ENCODE data around the gene DEPDC5.

DEPDC5 gene

DNA sequence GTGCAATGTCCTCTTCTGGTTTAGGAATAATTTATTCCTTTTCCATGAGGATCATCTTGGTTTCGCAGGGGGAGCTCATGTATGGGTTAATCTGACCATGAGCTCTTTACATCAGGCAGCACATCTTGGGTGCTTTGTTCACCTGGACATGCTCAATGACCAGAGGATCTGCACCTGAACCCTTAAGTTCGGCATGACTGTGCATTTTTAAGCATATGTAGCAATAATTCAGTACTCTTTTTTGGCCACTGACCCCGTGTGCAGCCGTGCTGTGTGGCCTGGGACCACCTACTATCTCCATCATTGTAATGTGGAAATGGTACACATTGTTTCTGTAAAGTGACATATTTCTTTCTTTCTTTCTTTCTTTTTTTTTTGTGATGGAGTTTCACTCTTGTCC lies 62.9 kb downstream of the DEPDC5 start:
- DNase-seq = no peak

DNA sequence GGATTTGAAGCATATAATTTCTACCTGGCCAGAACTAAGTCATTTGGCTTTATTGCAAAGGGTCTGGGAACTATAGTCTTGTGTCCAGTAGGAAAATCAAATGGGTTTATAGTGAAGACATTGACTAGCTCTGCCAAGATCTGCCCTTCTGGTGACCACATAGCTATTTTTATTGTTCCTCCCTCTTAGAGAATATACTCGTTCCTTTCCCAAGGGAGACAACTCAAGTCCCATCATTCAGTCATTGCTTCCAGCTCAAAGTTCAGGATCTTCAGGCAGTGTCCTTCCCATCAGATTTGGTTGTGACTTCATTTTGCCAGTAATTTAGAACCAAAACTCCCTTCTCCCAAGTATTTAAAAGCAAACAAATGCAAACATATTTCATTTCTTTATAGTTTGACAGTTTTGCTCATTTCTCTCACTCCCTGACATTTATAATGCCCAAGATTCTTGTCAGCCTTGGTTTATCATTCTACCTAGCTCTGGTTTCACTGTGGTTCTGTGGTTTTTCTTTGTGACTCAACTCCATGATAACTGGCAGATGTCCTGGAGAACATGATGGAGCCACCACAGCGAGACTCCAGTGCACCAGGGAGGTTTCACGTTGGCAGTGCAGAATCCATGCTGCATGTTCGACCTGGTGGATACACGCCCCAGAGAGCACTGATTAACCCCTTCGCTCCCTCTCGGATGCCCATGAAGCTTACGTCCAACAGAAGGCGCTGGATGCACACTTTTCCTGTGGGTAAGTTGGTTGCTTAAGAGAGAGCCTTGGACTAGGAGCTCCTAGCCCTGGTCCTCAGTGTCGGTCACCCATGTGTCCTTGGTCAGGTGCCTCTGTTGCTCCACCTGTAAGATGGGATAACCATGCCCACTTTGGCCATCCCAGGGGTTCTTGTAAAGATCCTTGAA lies 64.9 kb downstream of the DEPDC5 start:
- no peak for DNase-seq

- DNase-seq = no peak
Measured at GRCh38 chr22:31820655-31821054, 66.8 kb downstream of the DEPDC5 start.

- DNase-seq = no peak
Measured at GRCh38 chr22:31821572-31821971, 67.8 kb downstream of the DEPDC5 start.

DNA sequence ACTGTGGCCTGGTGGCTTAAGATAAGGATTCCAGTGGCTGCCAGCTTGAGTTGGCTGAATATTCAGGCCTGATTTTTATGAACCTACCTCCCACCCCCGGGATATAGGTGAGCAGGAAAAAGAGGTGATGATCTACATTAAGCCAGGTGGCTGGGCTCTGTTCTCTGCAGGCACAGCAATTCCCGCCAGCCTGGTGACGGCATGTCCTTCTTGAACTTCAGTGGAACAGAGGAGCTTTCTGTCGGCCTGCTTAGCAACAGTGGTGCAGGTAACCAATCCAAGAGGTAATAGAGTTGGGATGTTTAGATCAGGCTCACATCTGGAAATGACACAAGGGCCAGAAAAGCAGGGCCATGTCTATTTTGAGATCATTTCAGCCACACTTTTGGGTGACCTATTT lies 68.7 kb downstream of the DEPDC5 start:
- no peak for DNase-seq

- no peak for DNase-seq
Measured at GRCh38 chr22:31825513-31825912, 71.7 kb downstream of the DEPDC5 start.

DNA sequence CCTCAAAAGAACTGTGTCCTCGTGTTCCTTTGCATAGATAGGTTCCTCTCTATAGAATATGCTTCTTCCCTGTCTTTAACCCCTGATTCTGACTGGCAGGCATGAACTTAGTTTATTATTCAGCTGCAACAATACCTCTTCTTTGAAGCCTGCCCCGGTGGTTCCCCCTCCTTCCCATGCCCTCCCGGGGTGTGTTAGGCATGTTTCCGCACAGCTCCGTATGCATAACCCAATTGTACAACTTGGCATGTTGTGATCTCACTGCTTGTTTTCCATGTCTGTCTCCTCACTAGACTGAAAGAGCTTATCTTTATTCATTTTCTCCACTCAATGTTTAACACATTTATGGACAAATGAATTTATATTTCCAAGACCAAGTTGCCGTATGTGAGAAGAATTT lies 72.6 kb downstream of the DEPDC5 start:
- DNase-seq = no peak

GRCh38 chr22:31828739-31829138 lies 74.9 kb downstream of the DEPDC5 start:
- DNase-seq = no peak

DNA sequence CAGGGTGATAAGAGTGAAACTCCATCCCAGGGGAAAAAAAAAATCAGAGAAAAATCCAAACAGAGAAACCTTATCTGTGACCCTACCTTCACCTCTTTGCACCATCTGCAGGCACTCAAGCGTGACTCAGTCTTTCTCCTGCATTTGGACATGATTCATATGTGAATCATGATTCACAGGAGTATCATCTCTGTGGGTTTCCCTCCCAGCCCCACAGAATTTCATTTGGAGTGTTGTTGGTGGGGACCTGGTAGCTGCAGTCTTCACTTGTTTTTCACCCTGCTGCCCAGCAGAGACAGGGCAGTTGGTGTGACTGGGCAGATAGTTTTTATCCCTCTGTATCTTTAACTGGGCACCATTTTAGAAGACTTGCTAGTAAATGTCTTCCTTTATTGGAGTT lies 75.7 kb downstream of the DEPDC5 start:
- DNase-seq = no peak

GRCh38 chr22:31830721-31831070 lies 76.9 kb downstream of the DEPDC5 start:
- no peak for DNase-seq

- no peak for DNase-seq
Measured at GRCh38 chr22:31833930-31834329, 80.1 kb downstream of the DEPDC5 start.

GRCh38 chr22:31836010-31836409 lies 82.2 kb downstream of the DEPDC5 start:
- DNase-seq = no peak

DNA sequence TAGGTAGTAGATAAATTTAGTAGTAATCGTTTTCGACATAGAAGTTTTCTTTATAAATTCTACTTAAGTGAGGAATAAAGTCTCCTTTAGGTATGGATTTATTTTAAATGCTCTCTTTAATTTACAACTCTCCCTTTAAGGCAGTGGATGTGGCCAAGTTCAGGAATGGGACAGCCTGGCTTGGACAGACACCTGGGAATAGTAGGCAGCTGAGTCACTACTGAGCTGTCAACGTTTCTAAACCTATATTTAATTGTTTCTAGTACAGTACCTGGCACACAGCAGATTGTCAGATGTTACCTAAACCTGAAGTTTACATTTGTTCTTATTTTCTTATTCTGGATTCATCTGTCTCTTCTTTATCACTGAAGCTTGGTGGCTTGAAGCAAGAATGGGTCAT lies 85.1 kb downstream of the DEPDC5 start:
- DNase-seq = no peak

- no peak for DNase-seq
Measured at GRCh38 chr22:31839986-31840385, 86.2 kb downstream of the DEPDC5 start.

- no peak for DNase-seq
Measured at GRCh38 chr22:31840585-31840984, 86.8 kb downstream of the DEPDC5 start.

GRCh38 chr22:31841078-31841827 lies 87.4 kb downstream of the DEPDC5 start:
- no peak for DNase-seq

DNA sequence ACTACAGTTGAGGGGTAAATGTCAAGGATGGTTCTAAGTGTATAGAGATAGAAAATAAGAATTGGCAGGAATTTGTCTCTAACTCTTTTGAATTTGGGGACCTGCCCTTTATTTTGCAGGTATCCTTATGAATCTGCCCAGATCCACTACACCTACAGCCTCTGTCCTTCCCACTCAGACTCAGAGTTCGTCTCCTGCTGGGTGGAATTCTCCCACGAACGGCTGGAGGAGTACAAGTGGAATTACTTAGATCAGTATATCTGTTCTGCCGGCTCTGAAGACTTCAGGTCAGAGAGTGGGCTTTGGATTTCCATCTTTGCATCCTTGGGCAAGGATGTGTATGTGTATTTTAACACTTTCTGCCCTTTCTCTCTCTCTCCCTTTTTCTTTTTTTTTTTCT lies 89.7 kb downstream of the DEPDC5 start:
- DNase-seq = no peak

- DNase-seq = no peak
Measured at GRCh38 chr22:31844941-31845340, 91.1 kb downstream of the DEPDC5 start.

- DNase-seq = no peak
Measured at GRCh38 chr22:31846161-31847115, 92.6 kb downstream of the DEPDC5 start.

- no peak for DNase-seq
Measured at GRCh38 chr22:31848411-31848810, 94.6 kb downstream of the DEPDC5 start.

GRCh38 chr22:31850135-31850534 lies 96.3 kb downstream of the DEPDC5 start:
- DNase-seq = no peak

- DNase-seq = no peak
Measured at GRCh38 chr22:31852691-31853421, 99.0 kb downstream of the DEPDC5 start.

Measured in T-helper 9 cell (primary cell).